Germinal center (tissue), 1 donor: ENCODE measurements around the gene DUS1L.

Experiments
- DNase-seq: peaks from one replicate; pipeline ENCODE4 v3.0.0; 2012; ENCODE audit warnings: mixed read lengths, low spot score

DUS1L gene

GRCh38 chr17:82012640-82013295 lies 52.8 kb downstream of the DUS1L start:
- no peak for DNase-seq

GRCh38 chr17:82012261-82012639 lies 53.4 kb downstream of the DUS1L start:
- DNase-seq, result no peak

GRCh38 chr17:82011617-82012187 lies 53.9 kb downstream of the DUS1L start:
- DNase-seq, result no peak

- no peak for DNase-seq
Measured at GRCh38 chr17:82010575-82011525, 54.8 kb downstream of the DUS1L start.

- no peak for DNase-seq
Measured at GRCh38 chr17:82009413-82009812, 56.2 kb downstream of the DUS1L start.

GRCh38 chr17:82008941-82009405 lies 56.6 kb downstream of the DUS1L start:
- DNase-seq, result no peak

GRCh38 chr17:82008258-82008940 lies 57.2 kb downstream of the DUS1L start:
- DNase-seq, result no peak
